GM23338 (cell line): Measurements from ENCODE around the gene ZNF318. TPM values are rescaled to one million over a fixed set of nuclear protein-coding genes. Genes with fewer than 3 reads are reported as not detected.

Source experiments
- ATAC-seq: fragments of 200-7000 bp; cut with Tn5 transposase; 3 replicates; pipeline ENCODE4 v1.9.1; 2020
- DNase-seq: peaks from one replicate; pipeline ENCODE4 v3.0.0-alpha.2; 2015; ENCODE audit warnings: low spot score
- H2AFZ ChIP-seq: fragments of 200-600 bp; sonication (generic); 2 replicates; pipeline ENCODE4 v1.8.0; 2016; ENCODE audit warnings: antibody characterized with exemption, mild to moderate bottlenecking, moderate library complexity
- H3F3A ChIP-seq: fragments of 200-600 bp; sonication (generic); replicated peaks from 2 replicates; pipeline ENCODE4 v1.8.0; 2017; ENCODE audit warnings: antibody characterized with exemption, mixed run types, low read depth
- H3K27ac ChIP-seq: fragments of 200-600 bp; sonication (generic); 2 replicates; pipeline ENCODE4 v1.6.1; 2016; ENCODE audit warnings: low read depth
- H3K27me3 ChIP-seq: fragments of 200-600 bp; sonication (generic); 2 replicates; pipeline ENCODE4 v1.8.0; 2016; ENCODE audit warnings: mild to moderate bottlenecking, mixed run types, moderate library complexity; ENCODE audit not compliant: insufficient read depth
- H3K36me3 ChIP-seq: fragments of 200-600 bp; sonication (generic); 2 replicates; pipeline ENCODE4 v1.8.0; 2016; ENCODE audit warnings: mild to moderate bottlenecking; ENCODE audit not compliant: insufficient read depth
- H3K4me1 ChIP-seq: fragments of 200-600 bp; sonication (generic); 2 replicates; pipeline ENCODE4 v1.8.0; 2016; ENCODE audit warnings: mild to moderate bottlenecking, moderate library complexity; ENCODE audit not compliant: insufficient read depth
- H3K4me2 ChIP-seq: fragments of 200-600 bp; sonication (generic); 2 replicates; pipeline ENCODE4 v1.7.1; 2017; ENCODE audit warnings: mixed run types
- H3K4me3 ChIP-seq: fragments of 200-600 bp; sonication (generic); 2 replicates; pipeline ENCODE4 v1.6.1; 2016; ENCODE audit warnings: mixed run types
- H3K79me2 ChIP-seq: fragments of 200-600 bp; sonication (generic); replicated peaks from 2 replicates; pipeline ENCODE4 v1.8.0; 2017; ENCODE audit warnings: mild to moderate bottlenecking; ENCODE audit not compliant: insufficient read depth
- H3K9me2 ChIP-seq: fragments of 200-600 bp; sonication (generic); 2 replicates; pipeline ENCODE4 v1.8.0; 2017; ENCODE audit not compliant: insufficient read depth
- H4K20me1 ChIP-seq: fragments of 200-600 bp; sonication (generic); replicated peaks from 2 replicates; pipeline ENCODE4 v1.8.0; 2017; ENCODE audit warnings: mild to moderate bottlenecking; ENCODE audit not compliant: insufficient read depth
- H3K27ac Mint-ChIP-seq: 2 replicates; pipeline ENCODE4 v1.8.0; 2020; ENCODE audit warnings: inconsistent platforms, mild to moderate bottlenecking, moderate library complexity, mixed read lengths
- H3K27me3 Mint-ChIP-seq: 3 replicates; pipeline ENCODE4 v1.8.0; 2022; ENCODE audit warnings: low read depth, mild to moderate bottlenecking, moderate library complexity, mixed read lengths, inconsistent platforms; ENCODE audit not compliant: insufficient read depth, poor library complexity
- H3K36me3 Mint-ChIP-seq: 3 replicates; pipeline ENCODE4 v1.8.0; 2021; ENCODE audit warnings: low read depth, mild to moderate bottlenecking, inconsistent platforms, moderate library complexity, mixed read lengths
- H3K4me1 Mint-ChIP-seq: 3 replicates; pipeline ENCODE4 v1.8.0; 2020; ENCODE audit warnings: mild to moderate bottlenecking, inconsistent platforms, mixed read lengths
- H3K4me3 Mint-ChIP-seq: 3 replicates; pipeline ENCODE4 v1.8.0; 2021; ENCODE audit warnings: moderate library complexity, mild to moderate bottlenecking, inconsistent platforms, mixed read lengths
- H3K9me3 Mint-ChIP-seq: 3 replicates; pipeline ENCODE4 v1.8.0; 2020; ENCODE audit warnings: moderate library complexity, mild to moderate bottlenecking, inconsistent platforms, mixed read lengths
- CREB1 ChIP-seq: fragments of 250-450 bp; sonication (Bioruptor Pico); IDR thresholded peaks from 2 replicates; pipeline ENCODE4 v1.5.0; 2020; ENCODE audit warnings: low read depth, mild to moderate bottlenecking, moderate library complexity
- CTCF ChIP-seq, 2 experiments: fragments of 200-600 bp in 1 of 2; sonication (generic) in 1 of 2; conservative IDR thresholded peaks; 2 replicates each; pipeline versions ENCODE4 v1.5.1 to v1.6.1; 2016 to 2017; ENCODE audit warnings: antibody characterized with exemption in 2 of 2, low read depth in 2 of 2, mild to moderate bottlenecking in 2 of 2, moderate library complexity in 1 of 2
- ETS1 ChIP-seq: IDR thresholded peaks from 2 replicates; pipeline ENCODE4 v1.6.1; 2016; ENCODE audit warnings: antibody characterized with exemption
- EZH2 ChIP-seq: fragments of 200-600 bp; sonication (generic); IDR thresholded peaks from one replicate; pipeline ENCODE4 v1.8.0; 2017; ENCODE audit warnings: antibody characterized with exemption, mild to moderate bottlenecking, low read depth; ENCODE audit not compliant: unreplicated experiment
- EZH2phosphoT487 ChIP-seq: fragments of 200-600 bp; sonication (generic); IDR thresholded peaks from one replicate; pipeline ENCODE4 v1.8.1; 2018; ENCODE audit warnings: antibody characterized with exemption; ENCODE audit not compliant: unreplicated experiment
- JUNB ChIP-seq: IDR thresholded peaks from one replicate; pipeline ENCODE4 v1.6.1; 2016; ENCODE audit warnings: antibody characterized with exemption; ENCODE audit not compliant: unreplicated experiment
- NANOG ChIP-seq: IDR thresholded peaks from 2 replicates; pipeline ENCODE4 v1.6.1; 2016; ENCODE audit warnings: antibody characterized with exemption, borderline replicate concordance
- POLR2AphosphoS5 ChIP-seq: IDR thresholded peaks from 2 replicates; pipeline ENCODE4 v1.6.1; 2016; ENCODE audit warnings: antibody characterized with exemption, low read depth
- REST ChIP-seq: IDR thresholded peaks from one replicate; pipeline ENCODE4 v1.6.1; 2018; ENCODE audit warnings: antibody characterized with exemption; ENCODE audit not compliant: unreplicated experiment
- STAT1 ChIP-seq: IDR thresholded peaks from one replicate; pipeline ENCODE4 v1.6.1; 2016; ENCODE audit warnings: antibody characterized with exemption; ENCODE audit not compliant: unreplicated experiment
- ZNF114 ChIP-seq: fragments of 250-450 bp; sonication (Bioruptor Pico); IDR thresholded peaks from 2 replicates; pipeline ENCODE4 v1.5.0; 2020; ENCODE audit warnings: mild to moderate bottlenecking, moderate library complexity
- ZNF331 ChIP-seq: fragments of 250-450 bp; sonication (Bioruptor Pico); IDR thresholded peaks from 2 replicates; pipeline ENCODE4 v1.5.0; 2020; ENCODE audit warnings: low read depth, mild to moderate bottlenecking, moderate library complexity
- ZNF462 ChIP-seq: fragments of 250-450 bp; sonication (Bioruptor Pico); IDR thresholded peaks from 2 replicates; pipeline ENCODE4 v1.5.0; 2020; ENCODE audit warnings: mild to moderate bottlenecking, moderate library complexity
- polyA plus RNA-seq: library from polyadenylated mRNA; unstranded; fragments of >200 nt; fragmentation: Nextera tagmentation; extraction: Ambion mirVana; gene quantifications from 2 replicates; pipeline ENCODE4 v1.2.1, GENCODE V29; 2016
- total RNA-seq: library from RNA; depleted of rRNA; stranded (reverse); fragments of >200 nt; shearing (Covaris generic); gene quantifications from 2 replicates; pipeline ENCODE4 v1.2.3, GENCODE V29; 2014

ZNF318 gene
- total and polyA plus RNA-seq, 2 experiments from 2014 or later, result 8.7 to 19.5 TPM

GRCh38 chr6:43405354-43405753, 35.9 kb upstream of the ZNF318 start:
- no peaks in the 10 kb centered on the region for H3F3A ChIP-seq
- DNase-seq, result no peak
- H3K27me3 Mint-ChIP-seq, result peaks cover 2% of the 10 kb centered on the region
- H3K4me1 Mint-ChIP-seq, result no peaks in the 10 kb centered on the region
- H3K9me3 Mint-ChIP-seq, result no peaks in the 10 kb centered on the region
- no peak overlapping the region for H3K4me3 ChIP-seq
- H3K27me3 ChIP-seq, result no peaks in the 10 kb centered on the region
- H3K36me3 ChIP-seq, result no peaks in the 10 kb centered on the region
- no peak for ATAC-seq
- no peak overlapping the region for H3K27ac Mint-ChIP-seq
- no peaks in the 10 kb centered on the region for H3K79me2 ChIP-seq
- no peak overlapping the region for H2AFZ ChIP-seq
- no peak overlapping the region for H3K4me2 ChIP-seq
- no peak overlapping the region for H3K27ac ChIP-seq
- no peak for TF ChIP-seq ZNF331
- no peak for TF ChIP-seq NANOG
- TF ChIP-seq JUNB, result no peak
- TF ChIP-seq STAT1, result no peak
- TF ChIP-seq CREB1 (CRISPR knock-in tag), result no peak
- no peak for TF ChIP-seq ETS1
- TF ChIP-seq CTCF (conservative IDR thresholded peaks at IDR 0.05; ENCODE audit: low read depth in 2 of 2), result no peak
- no peak for TF ChIP-seq ZNF462 (CRISPR knock-in tag)
- no peak for TF ChIP-seq ZNF114 (CRISPR knock-in tag)
- TF ChIP-seq EZH2phosphoT487, result no peak
- TF ChIP-seq EZH2, result no peak
- no peak for TF ChIP-seq POLR2AphosphoS5
- no peak for TF ChIP-seq REST
- 0 out of 2 replicates have a peak, but pooled peaks cover 3% of the 10 kb centered on the region for H3K9me2 ChIP-seq
- no peaks in the 10 kb centered on the region for H3K4me1 ChIP-seq
- no peak overlapping the region for H3K4me3 Mint-ChIP-seq
- no peaks in the 10 kb centered on the region; the same call in 2 of the 3 replicates for H3K36me3 Mint-ChIP-seq
- no peaks in the 10 kb centered on the region for H4K20me1 ChIP-seq
